Panc1 (cell line): ENCODE data around the gene CPB1. TPM values are rescaled to one million over a fixed set of nuclear protein-coding genes. Genes with fewer than 3 reads are reported as not detected.

Experiments used
- ATAC-seq: fragments of 200-7000 bp; cut with Tn5 transposase; 2 replicates; pipeline ENCODE4 v1.9.1; 2020; ENCODE audit warnings: mild to moderate bottlenecking, moderate library complexity
- BruUV-seq: library from RNA; stranded (reverse); fragments of 400-500 nt; replicated peaks from 2 replicates; lab custom pipeline; 2021; lab: Mats Ljungman, UMichigan
- CTCF ChIA-PET: fragments of 300-600 bp; sonication (Branson Sonifier 250); formaldehyde crosslinking; loops from one replicate; lab custom pipeline; 2022; ENCODE audit warnings: antibody characterized with exemption; lab: Charles Lee
- POLR2A ChIA-PET: fragments of 300-600 bp; sonication (Branson Sonifier 250); formaldehyde crosslinking; loops from one replicate; lab custom pipeline; 2022; ENCODE audit warnings: antibody characterized with exemption; lab: Charles Lee
- DNase-seq: peaks from one replicate; pipeline ENCODE4 v3.0.0-alpha.2; 2010; ENCODE audit warnings: low read depth, low spot score
- H3K27ac ChIP-seq: 2 replicates; pipeline ENCODE4 v1.5.1; 2011; ENCODE audit warnings: mild to moderate bottlenecking, low read length, inconsistent platforms
- H3K27me3 ChIP-seq: fragments of 200-500 bp; sonication (Bioruptor generic); 2 replicates; pipeline ENCODE4 v1.6.0; 2014; ENCODE audit warnings: low read length, inconsistent platforms; ENCODE audit not compliant: control insufficient read depth, insufficient read depth
- H3K36me3 ChIP-seq: fragments of 200-500 bp; sonication (Bioruptor generic); 2 replicates; pipeline ENCODE4 v1.5.1; 2014; ENCODE audit warnings: inconsistent platforms, mild to moderate bottlenecking, low read length, moderate library complexity; ENCODE audit not compliant: control insufficient read depth, insufficient read depth
- H3K4me1 ChIP-seq: 2 replicates; pipeline ENCODE4 v1.5.1; 2011; ENCODE audit warnings: inconsistent platforms, mild to moderate bottlenecking, low read length, moderate library complexity; ENCODE audit not compliant: control insufficient read depth, insufficient read depth
- H3K4me3 ChIP-seq, 2 experiments: 2 replicates each; pipeline ENCODE4 v1.5.1; 2011 to 2012; ENCODE audit warnings: low read depth in 2 of 2, low read length in 2 of 2, mild to moderate bottlenecking in 2 of 2, inconsistent platforms in 1 of 2, moderate library complexity in 1 of 2
- H3K9me3 ChIP-seq: fragments of 200-500 bp; sonication (Bioruptor generic); 2 replicates; pipeline ENCODE4 v1.5.1; 2014; ENCODE audit warnings: low read depth, mild to moderate bottlenecking, inconsistent platforms, low read length, moderate library complexity; ENCODE audit not compliant: control insufficient read depth, insufficient read depth
- POLR2AphosphoS5 ChIP-seq: IDR thresholded peaks from 2 replicates; pipeline ENCODE4 v1.6.1; 2012; ENCODE audit warnings: mild to moderate bottlenecking, low read depth, low read length, moderate library complexity
- SIN3A ChIP-seq: IDR thresholded peaks from 2 replicates; pipeline ENCODE4 v1.6.1; 2012; ENCODE audit warnings: low read depth, mild to moderate bottlenecking, low read length, moderate library complexity, borderline replicate concordance; ENCODE audit not compliant: insufficient read depth
- TCF7L2 ChIP-seq: IDR thresholded peaks from 2 replicates; pipeline ENCODE4 v1.6.1; 2011; ENCODE audit warnings: mild to moderate bottlenecking, low read depth, low read length, inconsistent platforms
- in situ Hi-C: cut with HindIII; loops from 2 replicates; pipeline ENCODE4 v1.10.0; 2016; ENCODE audit warnings: low sequenced_read_pairs, low pct_unique_long_range_greater_than_20kb
- intact Hi-C: fragments of 100-400 bp; cut with micrococcal nuclease; formaldehyde crosslinking; loops from one replicate; pipeline ENCODE4 v1.10.0; 2022; ENCODE audit not compliant: unreplicated experiment
- total RNA-seq: library from RNA; stranded (reverse); gene quantifications from one replicate; pipeline ENCODE4 v1.2.1, GENCODE V29; 2021; ENCODE audit not compliant: unreplicated experiment
- TF ChIP-seq, protein P1 (sequence below), 2 experiments: IDR thresholded peaks; 2 replicates each; pipeline ENCODE4 v1.6.1; 2011 to 2012; ENCODE audit warnings: low read depth in 2 of 2, control low read depth in 1 of 2, low read length in 1 of 2, mild to moderate bottlenecking in 1 of 2, moderate library complexity in 1 of 2; ENCODE audit not compliant: insufficient read depth in 1 of 2
- TF ChIP-seq, protein P2 (sequence below): fragments of 450-650 bp; IDR thresholded peaks from 2 replicates; pipeline ENCODE4 v1.5.1; 2017; ENCODE audit warnings: mild to moderate bottlenecking

The CPB1 gene
- total RNA-seq, 1 experiment from 2014 or later = 4.4 TPM

DNA sequence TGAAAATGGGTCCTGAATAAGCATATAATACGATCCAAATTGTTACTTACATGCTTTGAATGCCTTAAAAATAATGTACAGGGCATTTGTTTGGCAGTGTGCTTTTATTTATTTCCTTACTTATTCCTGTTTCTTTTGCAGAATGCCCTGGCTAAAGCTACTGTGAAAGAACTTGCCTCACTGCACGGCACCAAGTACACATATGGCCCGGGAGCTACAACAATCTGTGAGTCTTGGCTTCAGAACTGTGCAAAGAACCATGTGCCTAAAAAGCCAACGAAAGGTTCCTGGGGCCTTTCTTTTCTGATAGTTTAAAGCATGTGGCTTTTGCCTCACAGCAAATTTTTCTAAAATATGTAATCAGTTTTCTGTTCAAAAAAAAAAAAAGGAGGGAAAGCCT, 29.7 kb downstream of the CPB1 start:
- in situ Hi-C loops = no loop called here
- intact Hi-C loops = no loop called here
- Histone ChIP-seq H3K4me1 (no peaks in the 10 kb centered on the region), H3K4me3 (no peak overlapping the region), H3K36me3 (no peaks in the 10 kb centered on the region), H3K9me3 (no peaks in the 10 kb centered on the region), H3K27ac (no peak overlapping the region), H3K27me3 (peaks cover 8% of the 10 kb centered on the region; the same call in 1 of the 2 replicates)
- TF ChIP-seq TCF7L2 = no peak
- TF ChIP-seq POLR2AphosphoS5 = no peak
- TF ChIP-seq, protein P1, sequence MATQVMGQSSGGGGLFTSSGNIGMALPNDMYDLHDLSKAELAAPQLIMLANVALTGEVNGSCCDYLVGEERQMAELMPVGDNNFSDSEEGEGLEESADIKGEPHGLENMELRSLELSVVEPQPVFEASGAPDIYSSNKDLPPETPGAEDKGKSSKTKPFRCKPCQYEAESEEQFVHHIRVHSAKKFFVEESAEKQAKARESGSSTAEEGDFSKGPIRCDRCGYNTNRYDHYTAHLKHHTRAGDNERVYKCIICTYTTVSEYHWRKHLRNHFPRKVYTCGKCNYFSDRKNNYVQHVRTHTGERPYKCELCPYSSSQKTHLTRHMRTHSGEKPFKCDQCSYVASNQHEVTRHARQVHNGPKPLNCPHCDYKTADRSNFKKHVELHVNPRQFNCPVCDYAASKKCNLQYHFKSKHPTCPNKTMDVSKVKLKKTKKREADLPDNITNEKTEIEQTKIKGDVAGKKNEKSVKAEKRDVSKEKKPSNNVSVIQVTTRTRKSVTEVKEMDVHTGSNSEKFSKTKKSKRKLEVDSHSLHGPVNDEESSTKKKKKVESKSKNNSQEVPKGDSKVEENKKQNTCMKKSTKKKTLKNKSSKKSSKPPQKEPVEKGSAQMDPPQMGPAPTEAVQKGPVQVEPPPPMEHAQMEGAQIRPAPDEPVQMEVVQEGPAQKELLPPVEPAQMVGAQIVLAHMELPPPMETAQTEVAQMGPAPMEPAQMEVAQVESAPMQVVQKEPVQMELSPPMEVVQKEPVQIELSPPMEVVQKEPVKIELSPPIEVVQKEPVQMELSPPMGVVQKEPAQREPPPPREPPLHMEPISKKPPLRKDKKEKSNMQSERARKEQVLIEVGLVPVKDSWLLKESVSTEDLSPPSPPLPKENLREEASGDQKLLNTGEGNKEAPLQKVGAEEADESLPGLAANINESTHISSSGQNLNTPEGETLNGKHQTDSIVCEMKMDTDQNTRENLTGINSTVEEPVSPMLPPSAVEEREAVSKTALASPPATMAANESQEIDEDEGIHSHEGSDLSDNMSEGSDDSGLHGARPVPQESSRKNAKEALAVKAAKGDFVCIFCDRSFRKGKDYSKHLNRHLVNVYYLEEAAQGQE (IDR thresholded peaks at IDR 0.05; ENCODE audit: insufficient read depth in 1 of 2, low read depth in 2 of 2, low read length in 1 of 2) = no peak
- TF ChIP-seq, protein P2, sequence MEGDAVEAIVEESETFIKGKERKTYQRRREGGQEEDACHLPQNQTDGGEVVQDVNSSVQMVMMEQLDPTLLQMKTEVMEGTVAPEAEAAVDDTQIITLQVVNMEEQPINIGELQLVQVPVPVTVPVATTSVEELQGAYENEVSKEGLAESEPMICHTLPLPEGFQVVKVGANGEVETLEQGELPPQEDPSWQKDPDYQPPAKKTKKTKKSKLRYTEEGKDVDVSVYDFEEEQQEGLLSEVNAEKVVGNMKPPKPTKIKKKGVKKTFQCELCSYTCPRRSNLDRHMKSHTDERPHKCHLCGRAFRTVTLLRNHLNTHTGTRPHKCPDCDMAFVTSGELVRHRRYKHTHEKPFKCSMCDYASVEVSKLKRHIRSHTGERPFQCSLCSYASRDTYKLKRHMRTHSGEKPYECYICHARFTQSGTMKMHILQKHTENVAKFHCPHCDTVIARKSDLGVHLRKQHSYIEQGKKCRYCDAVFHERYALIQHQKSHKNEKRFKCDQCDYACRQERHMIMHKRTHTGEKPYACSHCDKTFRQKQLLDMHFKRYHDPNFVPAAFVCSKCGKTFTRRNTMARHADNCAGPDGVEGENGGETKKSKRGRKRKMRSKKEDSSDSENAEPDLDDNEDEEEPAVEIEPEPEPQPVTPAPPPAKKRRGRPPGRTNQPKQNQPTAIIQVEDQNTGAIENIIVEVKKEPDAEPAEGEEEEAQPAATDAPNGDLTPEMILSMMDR = no peak
- no peak for TF ChIP-seq SIN3A
- POLR2A ChIA-PET = no interaction called here
- DNase-seq (no peak), ATAC-seq (no peak)
- CTCF ChIA-PET = no interaction called here
- BruUV-seq = no TSS peak

DNA sequence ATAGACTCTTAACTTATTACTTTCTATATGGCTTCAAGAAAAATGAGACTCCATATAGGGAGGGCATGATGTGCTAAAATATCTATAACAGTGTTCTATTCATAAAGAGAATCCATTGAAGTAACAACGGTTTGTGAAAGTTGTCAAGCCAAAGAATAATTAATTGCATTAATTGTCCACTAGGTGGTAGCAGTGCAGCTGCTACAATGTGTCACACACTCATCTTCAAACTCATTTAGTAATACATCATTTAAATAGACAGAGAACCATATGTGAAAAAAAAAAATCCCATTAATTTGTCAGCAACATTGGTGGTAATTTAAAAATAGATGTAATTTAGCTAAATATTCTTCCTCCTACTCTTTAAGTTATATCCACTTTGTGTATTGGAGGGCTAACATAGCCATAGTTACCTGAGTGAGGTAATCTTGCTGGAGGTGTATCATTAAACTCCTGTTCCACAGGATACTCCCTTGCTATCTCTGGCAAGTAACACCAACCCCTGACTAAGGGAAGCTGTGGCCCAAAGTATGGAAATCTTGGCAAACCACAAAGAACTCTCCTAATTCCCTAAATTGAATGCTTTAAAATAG, 33.8 kb downstream of the CPB1 start:
- ATAC-seq = peak; percentile 77
- Histone ChIP-seq H3K27me3 (peaks cover 23% of the 10 kb centered on the region), H3K36me3 (no peaks in the 10 kb centered on the region), H3K4me1 (no peaks in the 10 kb centered on the region), H3K4me3 (no peak overlapping the region), H3K9me3 (no peaks in the 10 kb centered on the region), H3K27ac (no peak overlapping the region)
- TF ChIP-seq, protein P2 = peak; percentile 78; the same call in 1 of the 2 replicates
- no peak for TF ChIP-seq TCF7L2
- BruUV-seq = no TSS peak
- ChIA-PET POLR2A (no interaction called here), CTCF (interaction anchor here (0.6 to 1.4 kb wide), 4 partner anchors 82 to 460 kb away, joined by 3 to 4 read pairs (median 3); no protein-coding TSS in a partner anchor)
- peak; percentile 15 for DNase-seq
- intact Hi-C loops = loop anchor here (1.0 kb wide), 1 partner anchor 82 kb away; no protein-coding TSS in a partner anchor
- in situ Hi-C loops = no loop called here
